Measurements from ENCODE around the gene CASZ1.

The CASZ1 gene

GRCh38 chr1:10659646-10660540 is 136.6 kb downstream of the CASZ1 start:
- Histone ChIP-seq H3K9ac (no peak overlapping the region), H3K27me3 (ENCODE audit: control insufficient read depth, insufficient read depth, low read length) (no peaks in the 10 kb centered on the region), H3K9me3 (ENCODE audit: control insufficient read depth, low read length) (no peaks in the 10 kb centered on the region), H3K27ac (no peak overlapping the region), H3K36me3 (ENCODE audit: control insufficient read depth, insufficient read depth, low read length) (no peaks in the 10 kb centered on the region), H3K79me2 (no peaks in the 10 kb centered on the region), H3K4me1 (no peaks in the 10 kb centered on the region), H3K4me2 (ENCODE audit: low read length) (no peak overlapping the region), H2AFZ (no peak overlapping the region), H3K4me3 (ENCODE audit: low read depth, low read length) (no peak overlapping the region)
- TF ChIP-seq CTCF (IDR thresholded peaks at IDR 0.05) = no peak

GRCh38 chr1:10659218-10659617 is 137.2 kb downstream of the CASZ1 start:
- no peaks in the 10 kb centered on the region for H3K36me3 ChIP-seq (ENCODE audit: control insufficient read depth, insufficient read depth, low read length)
- no peak overlapping the region for H2AFZ ChIP-seq
- no peak overlapping the region for H3K27ac ChIP-seq
- H3K79me2 ChIP-seq = no peaks in the 10 kb centered on the region
- no peaks in the 10 kb centered on the region for H3K4me1 ChIP-seq
- no peak overlapping the region for H3K9ac ChIP-seq
- H3K4me2 ChIP-seq (ENCODE audit: low read length) = no peak overlapping the region
- no peaks in the 10 kb centered on the region for H3K9me3 ChIP-seq (ENCODE audit: control insufficient read depth, low read length)
- no peak for TF ChIP-seq CTCF (IDR thresholded peaks at IDR 0.05)
- no peak overlapping the region for H3K4me3 ChIP-seq (ENCODE audit: low read depth, low read length)
- H3K27me3 ChIP-seq (ENCODE audit: control insufficient read depth, insufficient read depth, low read length) = no peaks in the 10 kb centered on the region

GRCh38 chr1:10658396-10659066 is 137.9 kb downstream of the CASZ1 start:
- Histone ChIP-seq H3K27me3 (ENCODE audit: control insufficient read depth, insufficient read depth, low read length) (no peaks in the 10 kb centered on the region), H3K4me3 (ENCODE audit: low read depth, low read length) (no peak overlapping the region), H2AFZ (no peak overlapping the region), H3K9ac (no peak overlapping the region), H3K79me2 (no peaks in the 10 kb centered on the region), H3K27ac (no peak overlapping the region), H3K4me2 (ENCODE audit: low read length) (no peak overlapping the region), H3K36me3 (ENCODE audit: control insufficient read depth, insufficient read depth, low read length) (no peaks in the 10 kb centered on the region), H3K9me3 (ENCODE audit: control insufficient read depth, low read length) (no peaks in the 10 kb centered on the region), H3K4me1 (no peaks in the 10 kb centered on the region)
- TF ChIP-seq CTCF (IDR thresholded peaks at IDR 0.05) = no peak

GRCh38 chr1:10657088-10657847 is 139.2 kb downstream of the CASZ1 start:
- Histone ChIP-seq H3K36me3 (ENCODE audit: control insufficient read depth, insufficient read depth, low read length) (no peaks in the 10 kb centered on the region), H3K4me3 (ENCODE audit: low read depth, low read length) (no peak overlapping the region), H3K27me3 (ENCODE audit: control insufficient read depth, insufficient read depth, low read length) (no peaks in the 10 kb centered on the region), H3K9me3 (ENCODE audit: control insufficient read depth, low read length) (no peaks in the 10 kb centered on the region), H3K27ac (no peak overlapping the region), H3K4me2 (ENCODE audit: low read length) (no peak overlapping the region), H3K79me2 (no peaks in the 10 kb centered on the region), H3K4me1 (no peaks in the 10 kb centered on the region), H3K9ac (no peak overlapping the region), H2AFZ (no peak overlapping the region)
- no peak for TF ChIP-seq CTCF (IDR thresholded peaks at IDR 0.05)
